Kidney tubule cell (primary cell): ENCODE data around the gene ILF3.

Experiments
- DNase-seq: peaks from one replicate; pipeline ENCODE4 v3.0.0-alpha.2; 2018; ENCODE audit warnings: low spot score

The ILF3 gene

DNA sequence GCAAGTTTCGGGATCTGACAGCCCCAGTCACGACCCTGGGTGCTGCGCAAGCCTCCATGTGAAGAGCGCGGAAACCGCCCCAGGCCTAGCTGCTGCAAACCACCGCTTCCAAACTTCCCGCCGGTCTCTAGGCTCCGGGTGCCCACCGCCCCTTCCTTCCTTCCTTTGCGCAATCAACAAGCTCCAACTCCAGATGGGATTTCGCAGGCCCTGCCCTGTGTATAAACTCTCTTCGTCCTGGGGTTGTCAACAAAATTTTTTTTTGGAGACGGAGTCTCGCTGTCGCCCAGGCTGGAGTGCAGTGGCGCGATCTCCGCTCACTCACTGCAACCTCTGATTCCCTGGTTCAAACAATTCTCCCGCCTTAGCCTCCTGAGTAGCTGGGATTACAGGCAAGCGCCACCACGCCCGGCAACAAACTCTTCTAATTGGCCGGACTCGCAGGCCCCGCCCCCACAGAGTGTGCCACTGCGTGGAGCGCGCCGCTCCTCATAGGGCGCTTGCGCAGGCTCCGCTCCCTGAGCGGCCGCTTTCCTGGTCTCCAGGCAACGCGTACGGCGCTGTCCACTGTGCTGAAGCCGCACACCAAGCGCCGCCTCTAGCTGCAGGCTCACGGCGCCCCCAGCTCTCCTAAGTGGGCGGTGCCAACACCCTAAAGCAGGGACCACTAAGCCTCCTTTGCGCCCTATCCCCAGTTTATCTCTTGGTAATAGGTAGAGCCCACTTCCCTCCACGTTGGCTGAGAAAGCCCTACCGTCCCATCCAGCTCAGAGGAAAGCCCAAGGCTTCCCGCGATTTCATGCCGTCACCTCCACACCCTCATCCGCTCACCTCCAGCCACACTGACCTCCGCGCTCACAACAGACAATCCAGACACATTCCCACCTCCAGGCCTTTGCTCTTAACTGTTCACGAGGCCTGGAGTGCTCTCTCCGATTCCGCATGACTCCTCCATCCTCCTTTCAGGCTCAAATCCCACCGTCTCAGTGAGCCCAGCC, 41.6 kb downstream of the ILF3 start:
- DNase-seq, result peak; percentile 92

GRCh38 chr19:10699650-10700335, 45.6 kb downstream of the ILF3 start:
- peak; percentile 67 for DNase-seq

- peak; percentile 24 for DNase-seq
These were observed 47.9 kb downstream of the ILF3 start for GRCh38 chr19:10701955-10702525.

DNA sequence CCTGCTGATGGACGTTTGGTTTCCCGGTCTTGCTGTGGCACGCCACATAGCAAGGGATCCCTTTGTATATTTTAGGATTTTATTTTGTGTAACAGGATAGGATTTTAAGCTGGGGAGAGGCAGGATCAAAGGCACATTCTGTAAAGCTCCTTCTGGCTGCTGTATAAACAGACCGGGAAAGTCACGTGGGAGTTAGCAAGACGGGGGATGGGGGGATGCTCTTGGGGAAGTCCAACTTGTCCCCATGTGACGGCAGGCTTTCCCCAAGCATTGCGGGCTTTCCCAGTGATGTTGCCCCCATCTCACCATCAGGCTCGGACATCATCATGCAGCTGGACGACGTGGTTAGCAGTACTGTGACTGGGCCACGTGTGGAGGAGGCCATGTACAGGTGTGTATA, 52.8 kb downstream of the ILF3 start:
- no peak for DNase-seq

GRCh38 chr19:10707440-10707839, 53.3 kb downstream of the ILF3 start:
- DNase-seq, result no peak

DNA sequence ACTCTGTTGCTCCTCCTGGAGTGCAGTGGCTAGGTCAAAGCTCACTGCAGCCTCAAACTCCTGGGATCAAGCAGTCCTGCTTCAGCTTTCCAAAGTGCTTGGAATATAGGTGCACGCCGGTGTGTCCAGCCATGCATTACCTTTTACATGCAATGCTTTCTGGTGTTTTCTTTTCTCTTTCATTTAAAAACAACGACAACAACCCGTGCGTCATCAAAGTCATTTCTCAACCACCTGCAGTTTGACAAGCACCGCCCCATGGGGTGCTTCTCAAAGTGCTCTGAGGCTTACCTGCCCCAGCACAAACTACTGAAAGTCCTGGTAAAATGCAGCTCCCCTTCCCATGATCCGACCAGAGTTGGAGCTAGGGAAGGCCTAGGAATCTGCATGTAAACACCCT, 54.1 kb downstream of the ILF3 start:
- no peak for DNase-seq

- no peak for DNase-seq
These were observed 57.9 kb downstream of the ILF3 start for GRCh38 chr19:10712045-10712444.

DNA sequence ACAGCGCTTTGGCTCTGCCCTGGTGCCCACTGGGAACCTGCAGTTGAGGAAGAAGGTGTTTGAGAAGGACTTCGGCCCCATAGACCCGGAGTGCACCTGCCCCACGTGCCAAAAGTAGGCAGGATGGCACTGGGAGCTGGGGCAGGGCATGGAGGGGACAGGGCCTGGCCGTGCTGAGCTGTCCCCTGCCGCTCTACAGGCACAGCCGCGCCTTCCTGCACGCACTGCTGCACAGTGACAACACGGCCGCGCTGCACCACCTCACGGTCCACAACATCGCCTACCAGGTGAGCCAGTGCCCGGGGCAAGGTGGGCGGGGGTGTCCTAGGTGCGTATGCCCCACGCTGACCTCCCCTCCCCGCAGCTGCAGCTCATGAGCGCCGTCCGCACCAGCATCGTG, 58.6 kb downstream of the ILF3 start:
- DNase-seq, result peak; percentile 46

DNA sequence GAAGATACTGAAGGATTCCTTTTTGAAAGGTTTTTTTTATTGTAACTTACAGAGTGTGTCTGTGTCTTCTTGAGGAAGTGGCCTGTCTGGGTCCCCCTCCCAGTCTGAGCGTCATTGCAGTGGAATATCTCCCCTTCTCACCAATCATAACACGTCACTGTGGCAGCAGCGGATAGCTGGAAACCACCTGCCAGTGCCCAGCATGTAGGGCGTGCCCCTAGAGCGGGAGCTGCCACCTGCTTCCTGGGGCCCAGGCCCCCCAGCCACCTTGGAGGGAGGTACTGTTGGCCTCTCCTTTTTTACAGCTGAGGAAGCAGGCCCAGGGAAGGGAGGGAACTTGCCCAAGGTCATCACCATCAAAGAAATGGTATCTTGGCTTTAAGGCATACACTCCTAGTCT, 59.2 kb downstream of the ILF3 start:
- DNase-seq, result peak; percentile 30

DNA sequence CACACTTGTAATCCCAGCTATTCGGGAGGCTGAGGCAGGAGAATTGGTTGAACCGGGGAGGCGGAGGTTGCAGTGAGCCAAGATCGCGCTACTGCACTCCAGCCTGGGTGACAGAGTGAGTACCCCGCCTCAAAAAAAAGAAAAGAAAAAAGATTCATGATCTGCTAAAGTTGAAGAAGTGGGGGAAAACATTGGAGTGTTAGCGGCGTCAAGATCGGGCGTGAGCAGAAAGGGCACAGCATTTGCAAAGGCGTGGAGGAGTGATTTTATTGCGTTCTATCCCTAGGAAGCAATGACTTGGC, 62.9 kb downstream of the ILF3 start:
- DNase-seq, result no peak

DNA sequence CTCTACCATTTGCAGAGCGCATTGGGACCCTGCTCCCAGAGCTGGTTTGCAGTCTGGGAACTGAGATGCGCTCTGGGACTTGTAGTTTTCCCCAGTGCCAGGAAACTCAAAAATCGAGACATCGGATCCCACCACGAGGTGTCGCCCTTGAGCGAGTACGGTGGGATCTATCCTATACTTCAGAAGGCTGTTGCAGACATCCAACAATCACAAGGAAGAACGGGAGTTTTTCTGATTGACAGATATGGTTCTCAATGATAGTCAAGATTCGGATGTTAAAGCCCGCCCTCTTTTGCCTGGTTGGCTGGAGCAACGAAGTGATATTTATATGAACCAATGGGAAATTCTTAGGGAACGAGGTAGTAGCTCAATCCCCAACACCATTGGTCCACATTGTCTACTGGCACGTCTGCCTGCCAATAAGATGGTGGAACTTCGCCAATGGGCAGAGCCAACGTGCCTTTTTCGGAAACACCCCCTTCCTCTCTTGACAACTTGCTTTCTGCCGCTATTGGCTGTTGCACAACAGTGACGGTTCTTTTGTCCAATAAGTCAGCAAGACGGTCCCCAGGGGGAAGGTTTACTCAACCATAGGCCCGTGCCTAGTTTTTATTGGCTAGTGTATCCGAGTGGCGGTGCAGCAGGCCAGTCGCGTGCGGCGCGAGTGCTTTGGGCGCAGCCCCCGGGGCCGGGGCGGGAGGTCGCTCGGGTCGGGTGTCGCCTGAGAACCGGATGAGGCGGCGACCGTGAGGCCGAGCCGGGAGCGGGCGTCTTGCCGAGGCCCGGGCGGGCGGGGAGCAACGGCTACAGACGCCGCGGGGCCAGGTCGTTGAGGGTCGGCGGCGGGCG, 63.4 kb downstream of the ILF3 start, which contains the start of gene DNM2:
TSS of gene DNM2 (plus strand) at position 724 of the 849 bp plus-strand sequence. CDS start 164 bp downstream, outside the sequence.
- DNase-seq, result peak; percentile 100

- DNase-seq, result peak; percentile 52
These were observed 64.4 kb downstream of the ILF3 start for GRCh38 chr19:10718205-10719196.

DNA sequence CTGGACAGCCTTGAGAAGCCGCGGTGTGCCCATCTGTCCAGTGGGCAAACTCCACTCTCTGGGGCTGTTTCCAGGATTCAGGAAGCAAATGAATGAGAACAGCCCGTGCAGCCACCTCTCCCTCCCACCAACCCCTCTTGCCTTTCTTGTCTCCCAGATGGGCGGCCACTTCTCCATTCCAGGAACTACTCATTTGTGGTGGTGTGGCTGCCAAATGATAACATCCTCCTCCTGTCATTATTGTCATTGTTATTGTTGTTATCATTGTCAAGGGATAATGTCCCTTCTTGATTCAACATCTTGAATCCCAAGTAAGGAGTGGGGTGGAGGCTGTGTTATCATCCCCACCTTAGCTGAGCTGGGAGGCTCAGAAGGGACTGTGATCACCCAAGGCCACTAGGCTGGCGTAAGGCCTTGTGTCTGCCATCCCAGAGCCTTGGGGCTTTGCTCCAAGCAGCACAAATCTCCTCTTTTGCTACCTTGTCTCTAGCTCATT, 65.4 kb downstream of the ILF3 start:
- peak; percentile 42 for DNase-seq

DNA sequence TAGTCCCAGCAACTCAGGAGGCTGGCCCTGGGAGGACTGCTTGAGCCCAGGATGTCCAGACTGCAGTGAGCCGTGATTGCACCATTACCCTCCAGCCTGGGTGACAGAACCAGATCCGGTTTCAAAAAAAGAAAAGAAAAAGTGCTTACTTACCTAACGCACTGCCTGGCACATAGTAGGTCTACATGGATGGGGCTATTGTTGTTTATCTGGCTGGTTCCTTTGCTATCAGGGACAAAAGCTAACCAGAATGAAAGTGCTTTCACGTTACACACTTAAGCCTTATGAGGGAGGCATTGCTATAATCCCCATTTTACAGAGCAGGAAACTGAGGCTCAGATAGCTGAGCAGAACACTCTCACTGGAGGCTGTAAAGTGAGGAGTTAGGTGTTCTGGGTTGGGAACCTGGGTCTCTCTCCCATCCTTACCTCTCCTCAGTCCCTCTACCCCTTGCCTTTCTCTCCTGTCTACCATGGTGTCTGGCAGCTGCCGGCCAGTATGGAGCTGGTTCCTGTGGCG, 66.5 kb downstream of the ILF3 start:
- no peak for DNase-seq

DNA sequence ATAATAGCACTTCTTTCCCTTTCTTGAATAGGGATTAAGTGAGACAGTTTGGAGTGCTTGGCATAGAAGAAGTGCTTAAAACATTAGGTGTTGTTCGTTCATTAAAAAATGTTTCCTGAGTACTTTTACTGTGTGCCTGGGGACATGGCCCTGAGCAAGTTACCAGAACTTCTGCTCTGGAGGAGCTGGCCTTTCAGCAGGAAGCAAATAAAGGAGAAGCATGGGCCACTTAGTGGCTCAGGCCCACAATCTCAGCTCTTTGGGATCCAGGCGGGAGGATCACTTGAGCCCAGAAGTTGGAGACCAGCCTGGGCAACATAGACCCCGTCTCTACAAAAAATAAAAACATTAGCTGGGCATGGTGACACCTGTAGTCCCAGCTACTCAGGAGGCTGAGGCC, 69.4 kb downstream of the ILF3 start:
- DNase-seq, result no peak

- no peak for DNase-seq
These were observed 70.5 kb downstream of the ILF3 start for GRCh38 chr19:10724573-10725071.

DNA sequence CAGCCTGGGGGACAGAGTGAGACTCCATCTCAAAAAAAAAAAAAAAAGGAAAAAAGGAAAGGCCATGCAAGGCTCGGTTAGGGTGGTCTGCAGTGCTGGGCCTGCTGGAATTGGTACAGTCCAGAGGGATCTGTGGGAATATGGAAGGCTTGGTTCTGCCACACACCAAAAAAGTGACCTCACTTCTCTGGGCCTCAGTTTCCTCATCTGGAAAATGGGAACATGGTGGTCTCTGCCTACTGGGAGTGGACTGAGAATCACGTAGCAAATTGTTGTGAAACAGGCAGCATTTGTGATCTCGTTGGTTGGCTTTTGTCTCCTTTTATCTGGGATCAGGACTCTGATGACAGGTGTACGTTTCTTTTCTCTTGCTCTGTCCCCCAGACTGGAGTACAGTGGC, 71.3 kb downstream of the ILF3 start:
- no peak for DNase-seq

DNA sequence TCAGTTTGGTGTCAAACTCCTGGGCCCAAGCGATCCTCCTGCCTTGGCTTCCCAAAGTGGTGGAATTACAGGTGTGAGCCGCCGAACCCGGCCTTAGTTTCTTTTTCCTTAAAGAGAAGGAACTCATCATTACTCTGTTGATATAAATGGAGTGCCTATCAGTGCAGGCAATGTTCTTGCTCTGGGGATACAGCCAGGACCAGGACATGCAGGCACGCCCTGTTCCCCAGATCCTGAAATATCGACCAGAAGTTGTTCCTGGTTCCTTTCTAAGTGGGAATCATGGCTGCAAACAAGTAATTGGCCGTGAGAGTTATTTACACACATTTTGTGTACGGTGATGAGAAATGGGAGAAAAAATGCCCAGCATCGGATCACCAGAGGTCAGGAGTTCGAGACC, 72.1 kb downstream of the ILF3 start:
- no peak for DNase-seq

DNA sequence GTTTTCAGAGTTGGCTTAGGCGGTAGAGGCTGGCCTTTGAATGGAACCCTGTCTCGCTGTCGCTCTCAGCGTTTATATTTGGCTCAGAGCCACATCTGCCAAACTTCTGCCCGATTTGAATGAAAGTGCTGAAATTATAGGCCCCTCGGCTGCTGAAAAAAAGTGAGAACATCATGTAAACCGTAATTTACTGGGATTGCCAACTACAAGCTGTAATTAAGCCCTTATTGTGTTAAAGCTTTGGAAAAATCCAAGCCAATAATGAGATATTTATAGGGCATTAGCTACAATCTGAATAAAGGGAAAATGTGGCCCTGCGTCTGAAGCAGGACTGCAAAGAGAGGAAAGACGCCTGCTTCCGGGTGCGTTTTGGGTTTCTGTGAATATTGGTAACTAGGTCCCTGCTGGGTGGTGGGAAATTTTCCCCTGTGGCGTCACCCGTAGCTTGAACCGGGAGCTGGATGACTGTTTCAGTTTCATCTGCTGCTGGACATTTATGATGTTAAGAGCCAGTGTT, 73.6 kb downstream of the ILF3 start:
- DNase-seq, result no peak

GRCh38 chr19:10729411-10729810, 75.3 kb downstream of the ILF3 start:
- no peak for DNase-seq
